SK-N-SH (cell line): ENCODE measurements around the gene SPATA13. TPM values are rescaled to one million over a fixed set of nuclear protein-coding genes. Genes with fewer than 3 reads are reported as not detected.
A peak's percentile ranks its signal among the peaks of the same experiment; 100 is the strongest.

ENCODE experiments used
- CTCF ChIA-PET: fragments of 300-600, 350-600 bp; formaldehyde crosslinking; extraction: SDS; loops from one replicate; lab custom pipeline; 2021; lab: Yijun Ruan, JAX
- POLR2A ChIA-PET: fragments of 350-600 bp; sonication (Branson Sonifier 250); formaldehyde crosslinking; extraction: SDS; loops from one replicate; lab custom pipeline; 2020; ENCODE audit warnings: antibody characterized with exemption, inconsistent platforms; lab: Yijun Ruan, JAX
- DNase-seq: peaks from one replicate; pipeline ENCODE4 v3.0.0; 2012
- H2AFZ ChIP-seq: fragments of 200-600 bp; sonication (generic); 2 replicates; pipeline ENCODE4 v1.8.1; 2016; ENCODE audit warnings: antibody characterized with exemption, mild to moderate bottlenecking, low read depth
- H3F3A ChIP-seq: fragments of 200-600 bp; sonication (generic); replicated peaks from 2 replicates; pipeline ENCODE3; 2016; ENCODE audit warnings: antibody characterized with exemption, mild to moderate bottlenecking; ENCODE audit not compliant: insufficient read depth
- H3K27ac ChIP-seq, 2 experiments: fragments of 200-500 bp in 1 of 2; fragments of 200-600 bp in 1 of 2; sonication (Bioruptor generic) in 1 of 2; sonication (generic), shearing (Covaris generic) in 1 of 2; 2 replicates each; pipeline versions ENCODE4 v1.5.1 to v1.6.1; 2014 to 2016; ENCODE audit warnings: low read depth in 2 of 2, inconsistent platforms in 1 of 2, low read length in 1 of 2, mild to moderate bottlenecking in 1 of 2, mixed read lengths in 1 of 2
- H3K27me3 ChIP-seq: fragments of 200-600 bp; sonication (generic), shearing (Covaris generic); 2 replicates; pipeline ENCODE4 v1.6.1; 2016; ENCODE audit warnings: mixed run types; ENCODE audit not compliant: insufficient read depth
- H3K36me3 ChIP-seq, 2 experiments: fragments of 200-500 bp in 1 of 2; fragments of 200-600 bp in 1 of 2; sonication (Bioruptor generic) in 1 of 2; sonication (generic) in 1 of 2; replicated peaks in 1 of 2; 2 replicates each; pipeline versions ENCODE3 to v1.5.1; 2014 to 2016; ENCODE audit warnings: low read length in 1 of 2, mild to moderate bottlenecking in 1 of 2; ENCODE audit not compliant: insufficient read depth in 2 of 2, control insufficient read depth in 1 of 2
- H3K4me1 ChIP-seq, 2 experiments: fragments of 200-500 bp in 1 of 2; fragments of 200-600 bp in 1 of 2; sonication (Bioruptor generic) in 1 of 2; sonication (generic), shearing (Covaris generic) in 1 of 2; 2 replicates each; pipeline versions ENCODE4 v1.5.1 to v1.6.1; 2014 to 2016; ENCODE audit warnings: low read depth in 1 of 2, low read length in 1 of 2, mixed run types in 1 of 2; ENCODE audit not compliant: insufficient read depth in 2 of 2, control insufficient read depth in 1 of 2
- H3K4me2 ChIP-seq: fragments of 200-600 bp; sonication (generic), shearing (Covaris generic); 2 replicates; pipeline ENCODE4 v1.6.1; 2017; ENCODE audit warnings: mixed run types
- H3K4me3 ChIP-seq, 2 experiments: fragments of 200-500 bp in 1 of 2; fragments of 200-600 bp in 1 of 2; sonication (Bioruptor generic) in 1 of 2; sonication (generic), shearing (Covaris generic) in 1 of 2; 2 replicates each; pipeline versions ENCODE4 v1.5.1 to v1.8.1; 2014 to 2016; ENCODE audit warnings: low read depth in 2 of 2, inconsistent platforms in 1 of 2, low read length in 1 of 2, mild to moderate bottlenecking in 1 of 2, mixed read lengths in 1 of 2, moderate library complexity in 1 of 2
- H3K79me2 ChIP-seq: fragments of 200-600 bp; sonication (generic); 2 replicates; pipeline ENCODE4 v1.8.1; 2017; ENCODE audit warnings: mild to moderate bottlenecking; ENCODE audit not compliant: insufficient read depth
- H3K9ac ChIP-seq: fragments of 200-600 bp; sonication (generic); 2 replicates; pipeline ENCODE4 v1.6.1; 2017; ENCODE audit warnings: mixed run types
- H3K9me2 ChIP-seq: fragments of 200-600 bp; sonication (generic); 2 replicates; pipeline ENCODE4 v1.6.1; 2017; ENCODE audit warnings: mixed run types
- H3K9me3 ChIP-seq: fragments of 200-600 bp; sonication (generic); 2 replicates; pipeline ENCODE4 v1.6.1; 2017; ENCODE audit warnings: mixed run types, mild to moderate bottlenecking, moderate library complexity
- H4K20me1 ChIP-seq: fragments of 200-600 bp; sonication (generic); 2 replicates; pipeline ENCODE4 v1.6.1; 2017; ENCODE audit warnings: mild to moderate bottlenecking, mixed run types; ENCODE audit not compliant: insufficient read depth
- CTCF ChIP-seq: fragments of 200-600 bp; sonication (generic); IDR thresholded peaks from 2 replicates; pipeline ENCODE4 v1.6.1; 2017; ENCODE audit warnings: antibody characterized with exemption, mild to moderate bottlenecking, moderate library complexity
- ELF1 ChIP-seq: IDR thresholded peaks from 2 replicates; pipeline ENCODE4 v1.4.0; 2012
- EP300 ChIP-seq, 2 experiments: IDR thresholded peaks; 2 replicates each; pipeline versions ENCODE4 v1.4.0 to v1.6.1; 2012; ENCODE audit warnings: borderline replicate concordance in 1 of 2, low read depth in 1 of 2, low read length in 1 of 2
- EZH2phosphoT487 ChIP-seq: fragments of 200-600 bp; sonication (generic); IDR thresholded peaks from 2 replicates; pipeline ENCODE4 v1.6.1; 2017; ENCODE audit warnings: low read depth, mixed run types, mild to moderate bottlenecking, antibody characterized with exemption, moderate library complexity, borderline replicate concordance
- FOSL2 ChIP-seq: IDR thresholded peaks from 2 replicates; pipeline ENCODE4 v1.4.0; 2012; ENCODE audit warnings: low read depth, mild to moderate bottlenecking, moderate library complexity, borderline replicate concordance
- FOXJ3 ChIP-seq: sonication (generic); formaldehyde crosslinking; IDR thresholded peaks from 2 replicates; pipeline ENCODE4 v1.5.1; 2020; ENCODE audit warnings: mild to moderate bottlenecking, missing genetic modification reagents
- GATA2 ChIP-seq: sonication (generic); formaldehyde crosslinking; IDR thresholded peaks from 2 replicates; pipeline ENCODE4 v1.5.0; 2020; ENCODE audit warnings: mild to moderate bottlenecking, missing genetic modification reagents
- MXI1 ChIP-seq: IDR thresholded peaks from 2 replicates; pipeline ENCODE4 v1.6.1; 2012; ENCODE audit warnings: mild to moderate bottlenecking, low read depth, low read length, improper control_type of control experiment
- NFIC ChIP-seq: IDR thresholded peaks from 2 replicates; pipeline ENCODE4 v1.4.0; 2012; ENCODE audit warnings: borderline replicate concordance
- NRF1 ChIP-seq: IDR thresholded peaks from 2 replicates; pipeline ENCODE4 v1.6.1; 2012; ENCODE audit warnings: low read depth, mild to moderate bottlenecking, low read length
- POLR2AphosphoS5 ChIP-seq: IDR thresholded peaks from 2 replicates; pipeline ENCODE4 v1.6.1; 2012; ENCODE audit warnings: low read depth, low read length
- RAD21 ChIP-seq: IDR thresholded peaks from 2 replicates; pipeline ENCODE4 v1.6.1; 2012; ENCODE audit warnings: mild to moderate bottlenecking, low read length
- RCOR1 ChIP-seq: fragments of 150-350 bp; IDR thresholded peaks from 2 replicates; pipeline ENCODE4 v1.6.1; 2017; ENCODE audit warnings: antibody characterized with exemption, low read length
- TAF1 ChIP-seq: IDR thresholded peaks from 2 replicates; pipeline ENCODE4 v1.6.1; 2012; ENCODE audit warnings: low read depth, mild to moderate bottlenecking, low read length, moderate library complexity, borderline replicate concordance
- YY1 ChIP-seq: IDR thresholded peaks from 2 replicates; pipeline ENCODE4 v1.4.0; 2012; ENCODE audit warnings: low read depth, mild to moderate bottlenecking
- ZBTB33 ChIP-seq: IDR thresholded peaks from 2 replicates; pipeline ENCODE4 v1.4.0; 2012; ENCODE audit warnings: low read depth, borderline replicate concordance
- WGBS: methylation state at CpG from one replicate; pipeline ENCODE4 v1.1.6; 2017; ENCODE audit warnings: low lambda C conversion rate; 5-methylcytosine and 5-hydroxymethylcytosine counted together
- polyA plus RNA-seq, 3 experiments: library from polyadenylated mRNA; depleted of rRNA; stranded (reverse); fragments of >200 nt; gene quantifications; 2 replicates each; pipeline ENCODE4 v1.2.3, GENCODE V29; 2012
- TF ChIP-seq, protein P1 (sequence below): fragments of 150-350 bp; IDR thresholded peaks from 2 replicates; pipeline ENCODE4 v1.6.1; 2016; ENCODE audit warnings: mild to moderate bottlenecking, low read depth, low read length

The SPATA13 gene
- 4.3 and 4.7 TPM in 2 replicates for polyA plus RNA-seq (2012; rRNA removed)
- polyA plus RNA-seq (2012; cell fraction: cytosol; rRNA removed): 2.5 and 2.8 TPM in 2 replicates
- 16.5 and 18.3 TPM in 2 replicates for polyA plus RNA-seq (2012; cell fraction: nucleus; rRNA removed)

DNA sequence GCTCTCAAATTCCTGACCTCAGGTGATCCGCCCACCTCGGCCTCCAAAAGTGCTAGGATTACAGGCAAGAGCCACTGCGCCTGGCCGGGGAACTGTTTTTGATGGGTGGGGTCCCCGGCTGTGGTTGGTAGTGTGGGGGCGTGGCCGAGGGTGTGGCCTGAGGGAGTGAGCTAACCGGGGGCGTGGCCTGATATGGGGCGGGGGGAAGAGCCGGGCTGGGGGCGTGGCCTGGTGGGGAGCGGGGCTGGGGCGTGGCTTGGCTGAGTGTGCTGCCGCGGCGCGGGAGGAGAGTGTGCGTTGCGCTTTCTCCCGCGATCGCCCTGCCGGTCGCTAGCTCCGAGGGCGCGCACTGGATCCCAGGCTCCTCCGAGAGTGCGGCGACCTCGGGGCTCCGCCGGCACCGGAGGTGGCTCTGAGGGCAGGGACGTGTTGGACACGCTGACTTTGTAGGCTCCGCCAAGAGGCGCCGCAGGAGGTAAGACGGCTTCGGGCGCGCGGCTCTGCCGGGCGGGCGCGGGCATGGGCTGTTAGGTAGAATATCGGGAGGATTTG lies at the start of gene SPATA13:
SPATA13 (plus strand) TSS at position 263 of the 552 bp plus-strand sequence. CDS start 62,210 bp downstream, outside the sequence.
- Histone ChIP-seq H4K20me1 (no peaks in the 10 kb centered on the region; the same call in 1 of the 2 replicates), H3K9me3 (no peaks in the 10 kb centered on the region), H3K9me2 (no peaks in the 10 kb centered on the region), H3K27ac (peak within 1 kb of the TSS in 1 of 2 experiments; percentile 17; a peak in 2 of 4 replicates), H3F3A (no peaks in the 10 kb centered on the region), H3K9ac (peak within 1 kb of the TSS; percentile 69), H3K79me2 (no peaks in the 10 kb centered on the region), H2AFZ (peak within 1 kb of the TSS; percentile 93), H3K27me3 (no peaks in the 10 kb centered on the region), H3K4me3 (peak within 1 kb of the TSS; percentile 72 to 84), H3K36me3 (no peaks in the 10 kb centered on the region), H3K4me2 (peak within 1 kb of the TSS; percentile 98), H3K4me1 (peaks cover 4 to 21% of the 10 kb centered on the region in 2 experiments; a peak in 2 of 4 replicates)
- ChIA-PET POLR2A (interaction anchor here (0.6 kb wide), 1 partner anchor 202 kb away, joined by 3 read pairs; no protein-coding TSS in a partner anchor), CTCF (interaction anchor here (1.2 to 1.3 kb wide), 2 partner anchors 43 to 68 kb away, joined by 3 read pairs; no protein-coding TSS in a partner anchor)
- 0 out of 2 replicates have a peak, but pooled peaks have one; percentile 39 for TF ChIP-seq TAF1
- no peak for TF ChIP-seq RCOR1
- DNase-seq: peak; percentile 100
- WGBS: under 1% methylated on average over 32 of the region's 50 CpGs

GRCh38 chr13:24112791-24113190 lies 47.7 kb upstream of the SPATA13 start:
- no peaks in the 10 kb centered on the region for H3K9me2 ChIP-seq
- TF ChIP-seq NRF1: no peak
- no peak for TF ChIP-seq EP300 (IDR thresholded peaks at IDR 0.05; ENCODE audit: borderline replicate concordance in 1 of 2, low read depth in 1 of 2, low read length in 1 of 2)
- no peak for TF ChIP-seq POLR2AphosphoS5
- no peak for TF ChIP-seq MXI1
- no peak for TF ChIP-seq RAD21
- TF ChIP-seq, protein P1, sequence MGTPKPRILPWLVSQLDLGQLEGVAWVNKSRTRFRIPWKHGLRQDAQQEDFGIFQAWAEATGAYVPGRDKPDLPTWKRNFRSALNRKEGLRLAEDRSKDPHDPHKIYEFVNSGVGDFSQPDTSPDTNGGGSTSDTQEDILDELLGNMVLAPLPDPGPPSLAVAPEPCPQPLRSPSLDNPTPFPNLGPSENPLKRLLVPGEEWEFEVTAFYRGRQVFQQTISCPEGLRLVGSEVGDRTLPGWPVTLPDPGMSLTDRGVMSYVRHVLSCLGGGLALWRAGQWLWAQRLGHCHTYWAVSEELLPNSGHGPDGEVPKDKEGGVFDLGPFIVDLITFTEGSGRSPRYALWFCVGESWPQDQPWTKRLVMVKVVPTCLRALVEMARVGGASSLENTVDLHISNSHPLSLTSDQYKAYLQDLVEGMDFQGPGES: no peak
- TF ChIP-seq CTCF: no peak
- no peak for TF ChIP-seq NFIC
- no peak for TF ChIP-seq ZBTB33
- no peak for TF ChIP-seq GATA2 (CRISPR knock-in tag)
- TF ChIP-seq FOSL2: no peak
- TF ChIP-seq FOXJ3: no peak
- TF ChIP-seq YY1: no peak
- no peak for TF ChIP-seq EZH2phosphoT487
- no peak for TF ChIP-seq TAF1
- no peak for TF ChIP-seq ELF1
- H3K36me3 ChIP-seq: no peaks in the 10 kb centered on the region
- H3K9ac ChIP-seq: no peak overlapping the region
- H3K27ac ChIP-seq: no peak overlapping the region
- WGBS: 73% methylated on average over 5 of the region's 5 CpGs
- H2AFZ ChIP-seq: no peak overlapping the region
- no peak overlapping the region for H3K4me3 ChIP-seq
- POLR2A ChIA-PET: no interaction called here
- no peaks in the 10 kb centered on the region for H3K9me3 ChIP-seq
- H3K27me3 ChIP-seq: no peaks in the 10 kb centered on the region
- H4K20me1 ChIP-seq: no peaks in the 10 kb centered on the region
- CTCF ChIA-PET: no interaction called here
- H3K79me2 ChIP-seq: no peaks in the 10 kb centered on the region
- no peak overlapping the region for H3K4me2 ChIP-seq
- no peak for DNase-seq
- no peaks in the 10 kb centered on the region for H3F3A ChIP-seq
- no peaks in the 10 kb centered on the region for H3K4me1 ChIP-seq
